T1000 (cell line): ENCODE measurements around the gene TMEM250.
"Not testable (repeated sequence)": the region's sequence is repeated elsewhere in the genome, so short reads cannot be mapped to it uniquely, and the experiment has no call there.

ENCODE experiments used
- DNase-seq: peaks from one replicate; lab custom pipeline; 2025; ENCODE audit warnings: mixed read lengths; lab: John Stamatoyannopoulos, UW

Gene TMEM250

GRCh38 chr9:136118320-136119060 is at the start of gene TMEM250:
TSS of gene TMEM250 (minus strand) at chr9:136118875. CDS start at chr9:136116900, 1,975 bp downstream.
- peak; percentile 88 for DNase-seq

DNA sequence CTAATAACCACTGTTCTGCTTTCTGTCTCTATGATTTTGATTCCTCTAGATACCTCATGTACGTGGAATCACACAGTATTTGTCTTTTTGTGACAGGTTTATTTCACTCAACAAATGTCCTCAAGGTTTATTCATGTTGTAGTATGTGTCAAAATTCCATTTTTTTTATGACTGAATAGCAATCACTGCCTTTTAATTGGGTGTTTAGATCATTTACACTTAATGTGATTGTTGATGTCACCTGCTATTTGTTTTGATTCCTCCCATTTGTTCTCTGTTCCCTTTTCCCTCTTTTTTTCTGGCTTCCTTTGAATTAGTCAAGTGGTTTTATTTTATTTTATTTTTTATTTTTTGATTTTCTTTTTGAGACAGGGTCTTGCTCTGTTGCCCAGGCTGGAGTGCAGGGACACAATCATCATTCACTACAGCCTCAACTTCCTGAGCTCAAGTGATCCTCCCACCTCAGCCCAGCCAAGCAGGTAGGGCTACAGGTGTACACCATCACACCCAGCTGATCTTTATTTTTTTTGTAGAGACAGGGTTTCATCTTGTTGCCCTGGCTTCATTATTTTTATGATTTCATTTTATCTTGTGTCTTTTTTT is 44.7 kb upstream of the TMEM250 start:
- no peak for DNase-seq

- DNase-seq, result no peak
Observed at GRCh38 chr9:136160995-136161610, 42.4 kb upstream of the TMEM250 start.

DNA sequence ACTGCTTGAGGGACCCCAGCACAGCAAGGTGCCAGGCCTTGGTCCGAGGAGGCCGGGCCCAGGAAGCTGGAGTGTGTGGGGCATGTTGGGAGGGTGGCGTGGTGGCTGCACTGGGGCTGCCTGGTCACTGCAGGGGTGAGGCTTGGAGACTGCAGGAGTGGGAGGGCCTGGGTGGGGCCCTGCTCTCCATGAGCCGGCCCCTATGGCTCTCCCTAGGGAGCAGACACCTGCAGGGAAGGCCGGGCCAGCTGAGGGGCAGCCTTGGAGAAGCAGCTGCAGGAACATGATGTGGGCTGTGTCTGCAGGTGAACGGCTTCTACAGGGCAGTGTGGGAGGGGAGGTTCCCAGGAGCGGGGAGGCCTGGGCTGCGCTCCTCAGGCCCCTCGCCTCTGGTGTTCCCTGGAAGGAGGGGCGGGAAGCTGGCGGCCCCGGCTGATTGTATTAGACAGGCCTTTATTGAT is 41.7 kb upstream of the TMEM250 start:
- no peak for DNase-seq

DNA sequence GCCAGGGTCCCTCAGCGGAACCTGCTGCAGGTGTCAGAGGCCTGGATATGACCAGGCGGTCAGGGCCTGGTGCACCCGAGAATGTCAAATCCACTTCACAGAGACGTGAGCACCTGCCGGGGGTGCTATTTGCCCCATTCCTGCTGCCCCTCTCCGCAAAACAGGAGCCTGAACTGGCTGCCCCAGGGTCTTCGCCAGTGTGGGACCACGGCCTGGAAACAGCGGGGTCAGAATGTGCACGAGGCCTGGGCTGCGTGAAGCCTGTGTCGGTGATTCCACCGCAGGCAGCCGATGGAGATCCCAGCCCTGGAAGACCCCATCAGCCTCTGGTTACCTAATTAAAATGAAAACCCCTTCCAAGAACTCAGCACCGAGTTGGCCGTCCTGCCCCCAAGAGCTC is 41.2 kb upstream of the TMEM250 start:
- no peak for DNase-seq

DNA sequence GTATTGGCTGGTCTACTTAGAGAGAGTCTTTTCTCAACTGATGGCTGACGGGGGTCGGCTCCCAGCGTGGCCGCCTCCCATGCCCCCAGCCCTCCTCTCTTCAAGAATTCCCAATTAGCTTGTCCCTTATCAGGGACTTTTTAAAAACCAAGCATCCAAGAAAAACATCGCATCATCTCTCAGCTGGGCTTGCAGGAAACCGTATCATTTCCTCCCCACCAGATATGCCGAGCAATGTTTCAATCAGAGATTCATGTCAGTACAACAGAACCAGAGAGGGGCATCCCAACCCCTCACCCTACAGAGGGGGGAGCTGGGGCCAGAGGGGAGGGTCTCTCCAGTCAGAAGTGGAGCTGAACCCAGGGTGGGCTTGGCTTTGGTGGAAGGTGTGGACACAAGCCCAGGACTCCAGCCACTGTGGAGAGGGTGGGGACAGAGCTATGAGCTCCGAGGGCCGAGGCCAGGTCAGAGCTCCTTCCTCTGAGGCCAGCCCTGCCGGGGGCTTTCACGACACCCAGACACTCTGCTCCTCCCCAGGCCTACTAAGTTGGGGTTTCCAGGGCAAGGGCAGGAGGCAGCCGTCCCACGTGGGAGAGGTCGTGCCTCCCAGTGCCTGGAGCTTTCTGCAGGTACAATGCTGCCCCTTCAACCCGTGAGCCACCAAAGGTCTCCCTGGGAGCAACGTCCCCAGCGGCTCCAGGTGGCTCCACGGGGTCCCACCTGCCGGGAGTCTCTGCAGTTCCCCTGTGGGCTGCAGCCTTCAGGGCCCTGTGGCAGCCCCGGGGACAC is 39.0 kb upstream of the TMEM250 start:
- DNase-seq, result no peak

DNA sequence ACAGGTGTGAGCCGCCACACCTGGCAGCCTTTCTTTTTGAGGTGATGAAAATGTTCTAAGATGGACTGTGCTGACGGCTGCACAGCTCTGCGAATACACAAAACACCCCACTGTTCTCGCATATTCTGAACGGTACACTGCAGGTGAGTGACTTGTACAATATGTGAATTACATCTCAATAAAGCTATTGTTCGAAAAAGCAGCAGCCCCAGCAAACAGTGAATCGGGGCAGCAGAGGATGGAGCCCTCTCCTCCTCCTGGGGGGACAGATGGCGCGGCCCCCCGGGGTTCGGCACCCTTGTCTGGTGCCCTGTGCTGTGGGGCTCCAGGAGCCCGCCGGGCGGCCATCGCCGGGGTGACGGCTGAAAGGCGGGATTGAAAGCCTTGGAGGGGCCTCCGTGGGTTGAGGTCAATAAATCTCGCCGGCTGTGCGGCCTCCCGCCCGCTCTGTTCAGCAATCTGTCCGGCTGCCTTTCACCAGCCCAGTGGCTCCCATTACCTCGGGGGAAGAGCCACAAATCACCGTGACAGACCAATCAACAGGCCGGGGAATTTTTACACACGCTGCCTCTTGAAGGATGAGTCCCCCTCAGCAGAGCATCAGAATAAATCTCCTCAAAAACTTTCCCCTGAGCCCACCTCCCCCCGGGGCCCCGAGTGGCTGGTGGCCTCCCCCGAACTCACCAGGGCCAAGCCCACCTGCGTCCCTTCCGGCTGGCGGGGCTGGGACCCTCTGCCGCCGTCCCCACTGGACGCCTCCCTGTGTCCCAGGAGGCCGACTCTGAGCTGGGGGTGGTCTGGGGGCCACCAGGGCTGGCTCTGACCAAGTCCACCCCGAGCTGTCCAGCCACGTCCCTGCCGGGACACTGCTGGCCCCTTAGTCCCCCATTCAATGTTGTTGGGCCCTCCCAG is 37.8 kb upstream of the TMEM250 start:
- DNase-seq, result no peak

GRCh38 chr9:136155576-136155975 is 36.9 kb upstream of the TMEM250 start:
- DNase-seq, result no peak

DNA sequence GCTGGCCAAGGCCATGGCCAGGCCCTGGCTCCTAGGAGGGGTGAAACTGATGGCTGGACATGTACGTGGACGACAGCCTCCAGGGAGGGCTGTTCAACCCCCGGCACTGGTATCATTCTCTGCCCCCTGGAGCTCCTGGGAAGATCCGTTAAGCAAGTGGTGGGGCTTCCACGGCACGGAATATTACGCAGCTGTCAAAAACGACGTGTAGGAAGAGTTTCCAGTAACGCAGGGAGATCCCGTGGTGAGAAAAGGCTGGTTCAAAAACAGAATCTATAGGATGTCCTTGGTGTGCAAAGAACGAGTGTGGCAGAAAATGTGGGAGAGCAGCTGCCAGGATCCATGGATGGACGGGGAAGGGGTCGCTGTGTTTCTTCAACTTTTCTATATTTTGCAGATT is 36.3 kb upstream of the TMEM250 start:
- DNase-seq, result no peak

- no peak for DNase-seq
Observed at GRCh38 chr9:136153381-136154065, 34.8 kb upstream of the TMEM250 start.

DNA sequence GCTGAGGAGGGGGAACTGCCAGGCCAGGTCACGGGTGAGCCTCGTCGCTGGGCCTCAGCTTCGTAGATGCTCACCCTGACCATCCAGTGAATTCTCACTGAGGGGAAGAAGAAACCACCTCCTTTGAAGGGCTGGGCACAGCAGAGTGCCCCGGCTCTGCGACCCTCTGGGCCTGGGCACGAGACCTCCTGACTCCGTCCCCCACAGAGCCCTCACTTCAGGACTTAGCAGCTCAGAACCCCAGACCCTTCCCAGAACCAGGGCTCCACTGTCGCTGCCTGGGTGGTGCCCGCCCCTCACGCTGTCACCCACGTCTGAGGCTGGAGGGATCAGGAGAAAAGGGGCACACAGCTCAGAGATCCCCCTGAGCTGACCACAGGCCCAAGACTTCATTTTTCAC is 34.3 kb upstream of the TMEM250 start:
- DNase-seq, result no peak

DNA sequence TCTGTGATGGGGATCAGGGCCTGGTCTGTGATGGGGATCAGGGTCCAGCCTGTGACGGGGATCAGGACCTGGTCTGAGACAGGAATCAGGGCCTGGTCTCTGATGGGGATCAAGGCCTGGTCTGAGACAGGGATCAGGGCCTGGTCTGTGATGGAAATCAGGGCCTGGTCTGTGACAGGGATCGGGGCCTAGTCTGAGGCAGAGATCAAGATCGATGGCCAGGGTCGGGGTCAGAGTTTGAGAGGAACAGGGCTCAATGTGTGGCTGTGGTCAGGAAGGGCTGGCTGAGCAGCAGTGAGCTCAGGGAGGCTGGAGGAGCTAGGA is 33.8 kb upstream of the TMEM250 start:
- DNase-seq, result no peak

DNA sequence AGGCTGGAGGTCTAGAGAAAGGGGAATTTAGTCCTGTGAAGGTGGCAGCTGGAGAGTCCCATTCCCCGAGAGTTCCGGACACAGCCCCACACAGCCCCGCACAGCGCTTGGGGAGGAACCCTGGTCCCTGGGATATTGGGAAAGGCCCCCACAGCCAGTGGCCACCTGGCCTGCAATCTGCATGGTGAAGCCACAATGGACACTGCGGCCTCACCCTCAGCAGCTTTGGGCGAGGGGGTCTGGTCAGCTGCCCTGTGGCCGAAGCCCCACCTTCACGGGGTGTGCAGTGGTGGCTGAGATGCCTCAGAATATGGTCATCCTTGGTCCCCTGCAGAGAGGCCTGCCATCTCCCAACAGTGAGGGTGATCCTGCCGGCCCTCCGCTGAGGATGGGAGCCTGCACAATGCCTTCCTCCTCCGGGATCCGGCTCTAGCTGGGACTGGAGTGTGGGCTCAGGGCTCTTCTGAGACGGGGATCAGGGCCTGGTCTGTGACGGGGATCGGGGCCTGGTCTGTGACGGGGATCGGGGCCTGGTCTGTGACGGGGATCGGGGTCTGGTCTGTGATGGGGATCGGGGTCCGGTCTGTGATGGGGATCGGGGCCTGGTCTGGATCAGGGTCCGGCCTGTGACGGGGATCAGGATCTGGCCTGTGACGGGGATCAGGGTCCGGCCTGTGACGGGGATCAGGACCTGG is 33.3 kb upstream of the TMEM250 start:
- DNase-seq, result no peak

- no peak for DNase-seq
Observed at GRCh38 chr9:136151214-136151804, 32.6 kb upstream of the TMEM250 start.

GRCh38 chr9:136150664-136151213 is 32.1 kb upstream of the TMEM250 start:
- not testable (repeated sequence) for DNase-seq

DNA sequence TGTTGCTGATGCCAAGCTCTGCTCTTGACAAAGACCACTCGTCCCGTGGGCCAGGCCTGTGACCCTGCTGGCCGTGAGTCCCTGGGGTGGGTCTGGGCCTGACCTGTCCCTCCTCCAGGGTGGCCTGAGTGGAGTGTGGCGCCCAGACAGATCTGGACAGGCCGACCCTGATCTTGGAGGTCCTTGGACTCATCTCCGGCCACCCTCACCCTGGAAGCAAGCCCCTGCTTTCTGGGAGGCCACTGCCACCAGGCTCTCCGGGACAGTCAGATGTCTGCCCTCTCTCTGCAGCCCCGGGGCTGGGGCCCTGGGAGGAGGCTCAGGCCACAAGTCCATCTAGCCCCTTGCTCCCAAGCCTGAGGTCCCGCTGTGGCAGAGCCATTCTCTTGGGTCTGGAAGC is 31.2 kb upstream of the TMEM250 start:
- DNase-seq, result no peak

DNA sequence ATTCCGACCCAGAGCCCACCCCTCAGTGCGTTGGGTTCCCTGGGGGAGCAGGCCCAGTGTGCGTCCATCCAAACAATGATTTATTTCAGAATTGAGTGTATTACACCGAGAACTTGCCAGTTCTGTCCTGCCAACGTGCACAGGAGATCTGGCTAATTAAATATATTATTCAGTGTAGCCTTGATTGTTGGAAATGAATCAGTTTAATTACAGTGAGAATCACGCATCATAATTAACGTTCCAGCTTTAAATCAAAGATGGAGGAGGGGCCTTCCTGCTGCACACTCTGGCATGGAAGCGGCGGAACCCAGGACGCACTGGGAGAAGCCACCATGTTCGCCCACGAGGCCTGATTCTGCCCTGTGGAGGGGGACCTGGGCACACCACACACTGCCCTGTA is 30.7 kb upstream of the TMEM250 start:
- DNase-seq, result no peak

DNA sequence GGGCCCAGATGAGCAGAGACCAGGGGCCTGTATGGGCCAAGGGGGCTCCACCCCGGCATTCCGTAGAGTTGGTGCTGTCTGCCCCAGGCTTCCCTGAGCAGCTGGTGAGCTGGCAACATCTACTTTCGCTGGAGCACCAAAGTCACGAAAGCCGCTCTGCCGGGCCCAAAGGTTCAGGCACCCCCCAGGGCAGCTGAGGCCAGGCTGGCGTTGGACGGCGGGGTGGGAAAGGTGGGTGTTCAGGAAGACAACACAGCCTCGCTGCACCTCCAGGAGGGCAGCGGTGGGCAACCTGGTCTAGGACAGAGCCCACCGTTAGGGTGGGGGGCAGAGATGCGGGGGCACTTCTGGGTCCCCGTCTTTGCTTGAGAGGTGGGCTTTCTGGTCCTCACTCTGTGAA is 30.1 kb upstream of the TMEM250 start:
- no peak for DNase-seq

DNA sequence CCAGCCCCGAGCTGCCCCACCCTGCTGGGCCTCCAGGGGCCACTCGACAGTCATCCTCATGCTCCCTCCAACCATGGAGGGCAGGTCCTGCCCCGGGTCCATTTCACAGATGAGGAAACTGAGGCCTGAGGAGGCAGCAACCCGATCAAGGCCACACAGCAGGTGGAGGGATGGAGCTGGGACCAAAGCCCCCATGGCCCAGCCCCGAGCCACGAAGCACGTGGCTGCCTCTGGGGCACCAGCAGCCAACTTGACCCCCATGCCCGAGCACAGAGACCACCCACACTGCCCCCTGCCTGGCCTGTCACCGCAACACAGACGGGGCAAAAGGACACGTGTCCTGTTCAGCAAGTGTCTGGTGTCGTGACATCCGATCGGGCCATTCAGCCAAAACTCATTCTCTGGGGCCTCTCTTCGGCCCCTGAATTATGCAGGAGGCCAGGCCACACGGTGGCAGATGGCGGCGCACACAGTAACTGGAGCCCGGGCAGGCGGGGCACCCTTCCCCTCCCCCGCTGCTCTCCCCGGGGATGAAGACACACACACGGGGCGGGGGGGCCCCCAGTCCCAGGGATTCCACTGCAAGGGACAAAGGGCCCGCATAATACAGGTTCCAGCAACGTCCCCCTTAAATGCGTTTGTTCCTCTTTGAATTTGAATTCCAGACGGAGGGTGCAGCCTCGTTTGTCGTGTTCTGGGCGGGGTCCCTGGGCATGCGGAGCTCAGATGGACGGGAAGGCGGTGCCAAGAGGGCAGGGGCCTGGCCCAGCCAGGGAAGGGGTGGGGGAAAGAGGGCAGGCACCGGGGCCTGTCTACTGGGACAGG is 29.4 kb upstream of the TMEM250 start:
- DNase-seq, result no peak
